PFSK-1 (cell line): ENCODE results near the gene IFRD2.

ENCODE experiments used
- FOXP2 ChIP-seq: optimal IDR thresholded peaks from 2 replicates; pipeline ENCODE3; 2011; ENCODE audit warnings: borderline replicate concordance, control low read depth, inconsistent platforms; ENCODE audit not compliant: insufficient read depth; ENCODE audit errors: extremely low read length, extremely low read depth
- POLR2AphosphoS5 ChIP-seq: IDR thresholded peaks from 2 replicates; pipeline ENCODE4 v1.6.1; 2012; ENCODE audit warnings: low read depth, mild to moderate bottlenecking, control low read depth, low read length, moderate library complexity
- SIN3A ChIP-seq: IDR thresholded peaks from 2 replicates; pipeline ENCODE4 v1.6.1; 2012; ENCODE audit warnings: mild to moderate bottlenecking, low read length, moderate library complexity, borderline replicate concordance; ENCODE audit not compliant: insufficient read depth
- TAF1 ChIP-seq: IDR thresholded peaks from 2 replicates; pipeline ENCODE4 v1.6.1; 2012; ENCODE audit warnings: low read length, control low read depth, borderline replicate concordance; ENCODE audit not compliant: insufficient read depth
- TF ChIP-seq, protein P1 (sequence below), 2 experiments: IDR thresholded peaks; 2 replicates each; pipeline versions ENCODE4 v1.6.1 to v1.8.0; 2011 to 2012; ENCODE audit warnings: low read depth in 2 of 2, low read length in 2 of 2, control low read depth in 1 of 2, inconsistent platforms in 1 of 2, mild to moderate bottlenecking in 1 of 2, moderate library complexity in 1 of 2; ENCODE audit not compliant: insufficient read depth in 1 of 2

IFRD2 gene

DNA sequence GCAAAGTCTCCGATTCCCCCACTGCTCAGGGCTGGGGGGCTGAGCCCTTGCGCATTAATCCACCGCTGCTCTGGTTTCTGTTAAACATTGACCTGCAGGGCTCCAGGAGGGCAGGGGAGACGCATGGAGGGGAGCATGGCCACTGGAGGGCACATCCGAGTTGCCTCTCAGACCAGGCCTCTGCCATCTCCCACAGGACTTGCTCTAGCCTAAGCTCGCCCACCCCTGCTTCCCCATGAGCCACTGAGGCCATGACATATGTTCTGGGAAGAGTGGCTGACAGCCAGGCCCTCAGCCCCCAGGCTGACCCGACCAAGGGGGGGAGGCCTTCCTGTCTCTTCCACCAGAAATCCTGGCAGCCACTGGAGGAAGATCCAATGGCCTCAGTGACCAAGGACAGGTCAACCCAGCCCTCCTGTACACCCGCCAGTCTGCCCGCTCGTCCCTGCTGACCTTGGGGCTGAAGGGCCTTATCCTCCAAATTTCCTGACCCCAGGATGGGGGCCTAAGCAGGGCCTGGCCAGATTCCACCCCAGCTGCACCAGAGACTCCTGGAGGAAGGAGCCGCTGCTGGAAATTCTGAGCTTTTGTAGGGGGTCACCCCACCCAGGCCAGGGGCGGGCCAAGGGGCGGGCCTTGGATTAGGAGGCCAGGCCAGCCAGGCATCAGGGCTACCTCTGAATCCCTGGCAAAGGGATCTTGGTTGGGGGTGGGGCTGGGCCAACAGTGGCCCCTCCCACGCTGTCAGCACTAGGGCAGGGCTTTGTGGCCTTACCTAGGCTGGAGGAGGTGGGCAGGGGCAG lies 11.0 kb upstream of the IFRD2 start, which contains the start of gene HYAL1:
Gene HYAL1, minus strand, starts transcription at position 562 of the 803 bp plus-strand sequence. CDS start 618 bp downstream, outside the sequence.
- TF ChIP-seq SIN3A, result no peak
- TF ChIP-seq POLR2AphosphoS5, result peak; percentile 40; the same call in 1 of the 2 replicates

DNA sequence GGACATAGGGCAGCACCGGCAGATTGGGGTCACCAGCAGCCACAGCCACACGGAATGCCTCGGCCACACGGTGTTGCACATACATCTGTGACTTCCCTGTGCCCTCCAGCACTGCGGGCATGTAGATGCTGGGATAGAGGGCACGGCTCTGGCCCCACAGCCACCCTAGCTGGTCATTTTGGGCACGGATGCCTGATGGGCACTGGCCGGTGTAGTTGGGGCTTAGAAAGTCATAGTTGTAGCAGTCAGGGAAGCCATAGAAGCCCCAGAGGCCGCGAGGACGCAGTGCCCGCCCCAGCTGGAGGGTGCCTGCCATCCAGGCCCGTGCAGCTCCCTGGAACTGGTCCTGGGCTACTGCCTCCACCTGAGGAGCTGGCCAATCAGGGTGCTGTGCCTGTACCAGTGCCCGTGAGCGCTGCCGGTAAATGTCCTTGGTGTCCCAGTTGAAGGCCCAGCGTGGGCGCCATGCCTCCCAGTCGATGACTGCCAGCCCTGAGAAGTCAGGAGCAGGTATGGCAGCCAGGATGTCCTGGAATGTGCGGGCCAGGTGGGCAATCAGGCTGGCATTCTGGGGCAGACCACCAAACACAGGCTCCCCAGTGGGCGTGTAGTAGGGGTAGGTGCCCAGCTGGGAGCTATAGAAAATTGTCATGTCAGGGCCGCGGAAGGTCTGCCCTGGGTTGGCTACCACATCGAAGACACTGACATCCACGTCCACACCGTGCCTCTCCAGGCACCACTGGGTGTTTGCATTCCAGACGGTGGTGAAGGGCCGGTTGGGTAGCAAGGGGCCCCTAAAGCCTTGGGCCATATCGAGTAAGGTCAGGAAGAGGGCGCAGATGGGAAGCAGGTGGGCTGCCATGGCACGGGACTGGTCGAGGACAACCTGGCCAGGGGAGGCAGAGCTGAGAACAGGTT lies 10.1 kb upstream of the IFRD2 start:
- TF ChIP-seq FOXP2, result no peak
- TF ChIP-seq, protein P1, sequence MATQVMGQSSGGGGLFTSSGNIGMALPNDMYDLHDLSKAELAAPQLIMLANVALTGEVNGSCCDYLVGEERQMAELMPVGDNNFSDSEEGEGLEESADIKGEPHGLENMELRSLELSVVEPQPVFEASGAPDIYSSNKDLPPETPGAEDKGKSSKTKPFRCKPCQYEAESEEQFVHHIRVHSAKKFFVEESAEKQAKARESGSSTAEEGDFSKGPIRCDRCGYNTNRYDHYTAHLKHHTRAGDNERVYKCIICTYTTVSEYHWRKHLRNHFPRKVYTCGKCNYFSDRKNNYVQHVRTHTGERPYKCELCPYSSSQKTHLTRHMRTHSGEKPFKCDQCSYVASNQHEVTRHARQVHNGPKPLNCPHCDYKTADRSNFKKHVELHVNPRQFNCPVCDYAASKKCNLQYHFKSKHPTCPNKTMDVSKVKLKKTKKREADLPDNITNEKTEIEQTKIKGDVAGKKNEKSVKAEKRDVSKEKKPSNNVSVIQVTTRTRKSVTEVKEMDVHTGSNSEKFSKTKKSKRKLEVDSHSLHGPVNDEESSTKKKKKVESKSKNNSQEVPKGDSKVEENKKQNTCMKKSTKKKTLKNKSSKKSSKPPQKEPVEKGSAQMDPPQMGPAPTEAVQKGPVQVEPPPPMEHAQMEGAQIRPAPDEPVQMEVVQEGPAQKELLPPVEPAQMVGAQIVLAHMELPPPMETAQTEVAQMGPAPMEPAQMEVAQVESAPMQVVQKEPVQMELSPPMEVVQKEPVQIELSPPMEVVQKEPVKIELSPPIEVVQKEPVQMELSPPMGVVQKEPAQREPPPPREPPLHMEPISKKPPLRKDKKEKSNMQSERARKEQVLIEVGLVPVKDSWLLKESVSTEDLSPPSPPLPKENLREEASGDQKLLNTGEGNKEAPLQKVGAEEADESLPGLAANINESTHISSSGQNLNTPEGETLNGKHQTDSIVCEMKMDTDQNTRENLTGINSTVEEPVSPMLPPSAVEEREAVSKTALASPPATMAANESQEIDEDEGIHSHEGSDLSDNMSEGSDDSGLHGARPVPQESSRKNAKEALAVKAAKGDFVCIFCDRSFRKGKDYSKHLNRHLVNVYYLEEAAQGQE (IDR thresholded peaks at IDR 0.05; ENCODE audit: insufficient read depth in 1 of 2, low read depth in 2 of 2, low read length in 2 of 2), result no peak
- TF ChIP-seq SIN3A, result no peak
- no peak for TF ChIP-seq POLR2AphosphoS5
- no peak for TF ChIP-seq TAF1

DNA sequence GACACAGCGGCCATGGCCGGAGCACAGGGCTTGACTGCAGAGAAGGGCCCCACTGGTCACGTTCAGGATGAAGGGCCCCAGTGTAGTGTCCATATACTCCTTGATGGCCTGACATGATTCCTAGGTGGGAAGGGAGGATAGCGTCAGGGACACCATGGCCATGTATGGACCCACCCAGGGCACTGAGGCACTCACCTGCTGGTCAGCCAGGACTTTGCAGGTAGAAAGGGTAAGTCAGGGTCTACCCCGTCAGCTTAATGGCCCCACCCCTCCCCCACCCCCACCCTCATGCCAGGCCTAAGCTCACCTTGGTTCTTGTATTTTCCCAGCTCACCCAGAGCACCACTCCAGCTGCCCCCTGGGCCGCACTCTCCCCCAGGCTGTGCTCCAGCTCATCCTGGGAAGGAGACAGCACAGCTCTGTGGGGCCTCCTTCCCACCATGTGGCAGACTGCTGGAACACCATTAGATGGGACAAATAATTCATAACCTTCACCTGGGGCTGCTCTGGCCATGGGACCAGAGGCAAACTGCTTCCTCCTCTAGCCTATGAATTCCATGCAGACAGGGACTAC lies 8.5 kb upstream of the IFRD2 start:
- no peak for TF ChIP-seq TAF1
- no peak for TF ChIP-seq FOXP2
- TF ChIP-seq, protein P1 (IDR thresholded peaks at IDR 0.05; ENCODE audit: insufficient read depth in 1 of 2, low read depth in 2 of 2, low read length in 2 of 2), result no peak

DNA sequence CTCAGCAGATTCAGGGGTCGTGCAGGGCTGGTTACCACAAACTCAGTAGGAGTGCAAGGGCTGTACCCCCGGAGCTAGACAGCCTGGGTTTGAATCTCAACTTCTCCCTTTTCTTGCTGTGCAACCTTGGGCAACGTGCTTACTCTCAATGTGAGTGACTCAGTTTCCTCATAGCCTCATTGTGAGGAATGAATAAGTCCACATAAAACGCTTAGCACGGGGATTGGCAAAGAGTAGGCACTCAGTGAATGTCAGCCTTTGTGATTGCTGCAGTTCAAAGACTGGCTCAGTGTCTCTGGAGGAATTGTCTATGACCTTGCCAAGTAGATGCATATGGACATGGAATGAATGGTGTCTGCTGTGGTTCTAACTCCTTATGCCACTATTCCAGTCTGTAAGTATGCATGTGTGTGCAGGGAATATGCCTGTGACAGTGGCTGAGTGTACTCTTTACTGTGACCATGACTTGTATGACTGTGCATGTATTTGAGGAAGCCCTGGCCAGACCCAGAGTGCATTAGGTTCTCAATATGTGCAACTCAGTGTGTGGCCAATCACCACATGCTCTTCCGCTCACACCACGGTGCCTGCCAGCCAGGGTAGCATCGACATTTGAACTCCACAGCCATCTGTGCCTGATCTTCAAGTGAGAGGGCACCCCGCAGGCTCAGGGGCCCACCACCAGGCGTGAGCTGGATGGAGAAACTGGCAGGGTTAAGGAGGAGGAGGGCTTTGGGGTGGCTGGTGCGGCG lies 7.9 kb upstream of the IFRD2 start:
- TF ChIP-seq FOXP2 (no peak), TAF1 (peak; percentile 35; the same call in 1 of the 2 replicates), POLR2AphosphoS5 (no peak), SIN3A (no peak)
- TF ChIP-seq, protein P1 (IDR thresholded peaks at IDR 0.05; ENCODE audit: insufficient read depth in 1 of 2, low read depth in 2 of 2, low read length in 2 of 2), result no peak

DNA sequence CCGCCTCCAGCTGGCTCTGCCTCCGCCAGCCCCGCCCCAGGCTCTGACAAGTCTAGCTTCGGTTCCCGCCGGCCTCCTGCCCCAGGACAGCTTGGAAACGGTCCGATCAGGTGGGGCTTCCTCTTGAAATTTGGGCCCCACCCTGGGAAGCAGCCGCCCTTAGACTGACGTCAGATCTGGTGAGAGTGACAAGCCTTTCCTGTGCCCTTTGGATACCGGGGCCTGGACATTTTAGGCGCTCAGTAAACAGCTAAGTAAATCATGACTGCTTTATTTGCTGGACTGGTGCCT lies 7.4 kb upstream of the IFRD2 start:
- TF ChIP-seq, protein P1 (IDR thresholded peaks at IDR 0.05; ENCODE audit: insufficient read depth in 1 of 2, low read depth in 2 of 2, low read length in 2 of 2), result no peak
- TF ChIP-seq TAF1 (no peak), FOXP2 (no peak), SIN3A (no peak), POLR2AphosphoS5 (no peak)
